ENCODE measurements around the gene KNG1.
"Not testable (repeated sequence)": the region's sequence is repeated elsewhere in the genome, so short reads cannot be mapped to it uniquely, and the experiment has no call there.

The KNG1 gene

DNA sequence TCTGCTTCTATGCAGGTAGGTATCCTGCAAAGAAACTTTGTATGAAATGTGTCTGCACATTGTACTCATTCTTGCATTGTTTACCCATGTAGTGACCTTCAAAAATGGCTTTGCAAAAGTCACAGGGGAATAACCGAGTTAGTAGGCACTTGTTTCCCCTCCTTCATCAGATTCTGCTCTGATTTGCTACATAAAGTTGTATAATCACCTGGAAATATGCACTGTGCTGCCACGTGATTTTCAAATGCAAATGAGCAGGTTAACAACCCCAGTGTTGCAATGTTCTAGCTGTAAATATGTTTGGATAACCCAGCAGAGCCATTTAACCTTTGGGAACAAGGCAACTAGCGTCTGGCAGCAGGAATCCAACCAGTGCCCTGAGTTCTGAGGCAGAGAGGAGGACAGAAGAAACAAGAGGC is at the start of gene KNG1:
Gene KNG1 (plus strand): TSS at position 321 of the 419 bp plus-strand sequence. CDS start 184 bp downstream, outside the sequence.
- no peak for DNase-seq (ENCODE audit: low read depth in 2 of 3, low spot score in 2 of 3)

DNA sequence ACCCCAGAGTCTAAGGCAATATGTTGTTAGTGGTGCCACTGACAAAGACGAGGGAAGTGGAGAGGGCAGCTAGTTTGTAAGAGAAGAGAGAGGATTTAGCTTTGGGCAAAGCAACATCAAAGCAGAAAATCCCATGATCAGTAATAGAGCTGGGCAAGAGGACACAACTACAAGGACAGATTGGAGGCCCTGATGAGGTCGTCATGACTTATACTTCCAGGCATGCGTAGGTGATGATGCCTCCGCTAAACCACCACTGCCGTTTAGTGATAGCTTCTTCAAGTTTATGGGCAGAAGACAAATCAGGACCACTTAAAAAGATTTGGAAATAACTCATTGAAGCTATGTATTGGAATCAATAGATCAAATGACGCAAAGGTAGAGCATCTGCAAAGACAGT is 48.7 kb upstream of the KNG1 start:
- DNase-seq (ENCODE audit: low read depth in 2 of 3, low spot score in 2 of 3), result no peak

- DNase-seq (ENCODE audit: low read depth in 2 of 3, low spot score in 2 of 3), result no peak
These were observed 47.6 kb upstream of the KNG1 start for GRCh38 chr3:186669378-186670084.

GRCh38 chr3:186670155-186670554 is 47.0 kb upstream of the KNG1 start:
- no peak for DNase-seq (ENCODE audit: low read depth in 2 of 3, low spot score in 2 of 3)

DNA sequence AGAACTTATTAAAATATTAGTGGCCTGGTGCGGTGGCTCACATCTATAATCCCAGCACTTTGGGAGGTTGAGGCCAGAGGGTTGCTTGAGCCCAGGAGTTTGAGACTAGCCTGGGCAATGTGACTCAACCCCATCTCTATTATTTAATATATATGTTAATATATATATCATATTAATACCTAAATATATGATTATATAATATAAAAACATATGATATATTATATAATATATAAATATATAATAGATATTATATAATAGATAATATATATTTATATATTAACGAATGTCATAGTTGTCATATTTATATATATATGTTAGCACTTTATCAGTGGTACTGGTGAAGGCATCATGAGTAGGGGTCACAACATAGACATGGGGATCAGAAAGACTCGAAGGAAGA is 46.1 kb upstream of the KNG1 start:
- no peak for DNase-seq (ENCODE audit: low read depth in 2 of 3, low spot score in 2 of 3)

DNA sequence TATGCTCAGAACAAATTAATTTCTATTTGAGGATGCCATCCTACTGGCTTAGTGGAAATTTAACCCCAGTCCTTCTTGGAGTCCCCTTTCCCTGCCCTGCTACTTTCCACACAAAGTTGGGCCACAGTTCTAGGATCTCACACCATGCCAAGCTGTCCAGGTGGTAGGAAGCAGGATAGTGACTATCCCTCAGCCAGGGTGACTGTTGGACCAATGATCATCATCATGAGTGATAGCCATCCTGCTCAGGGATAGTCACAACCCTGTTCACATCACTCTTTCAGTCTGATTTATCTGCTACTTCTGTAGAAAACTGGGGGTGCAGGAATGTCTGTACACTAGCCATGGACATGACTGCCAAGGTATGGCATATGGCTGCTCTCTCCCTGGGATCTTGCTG is 38.6 kb upstream of the KNG1 start:
- no peak for DNase-seq (ENCODE audit: low read depth in 2 of 3, low spot score in 2 of 3)

GRCh38 chr3:186679151-186679550 is 38.0 kb upstream of the KNG1 start:
- no peak for DNase-seq (ENCODE audit: low read depth in 2 of 3, low spot score in 2 of 3)

- DNase-seq (ENCODE audit: low read depth in 2 of 3, low spot score in 2 of 3), result no peak
These were observed 36.3 kb upstream of the KNG1 start for GRCh38 chr3:186680869-186681268.

- no peak for DNase-seq (ENCODE audit: low read depth in 2 of 3, low spot score in 2 of 3)
These were observed 34.3 kb upstream of the KNG1 start for GRCh38 chr3:186682812-186683211.

- DNase-seq (ENCODE audit: low read depth in 2 of 3, low spot score in 2 of 3), result no peak
These were observed 33.2 kb upstream of the KNG1 start for GRCh38 chr3:186683979-186684378.

GRCh38 chr3:186686475-186686874 is 30.7 kb upstream of the KNG1 start:
- not testable (repeated sequence) for DNase-seq (ENCODE audit: low read depth in 2 of 3, low spot score in 2 of 3)

- DNase-seq (ENCODE audit: low read depth in 2 of 3, low spot score in 2 of 3), result no peak
These were observed 30.0 kb upstream of the KNG1 start for GRCh38 chr3:186687120-186687651.

DNA sequence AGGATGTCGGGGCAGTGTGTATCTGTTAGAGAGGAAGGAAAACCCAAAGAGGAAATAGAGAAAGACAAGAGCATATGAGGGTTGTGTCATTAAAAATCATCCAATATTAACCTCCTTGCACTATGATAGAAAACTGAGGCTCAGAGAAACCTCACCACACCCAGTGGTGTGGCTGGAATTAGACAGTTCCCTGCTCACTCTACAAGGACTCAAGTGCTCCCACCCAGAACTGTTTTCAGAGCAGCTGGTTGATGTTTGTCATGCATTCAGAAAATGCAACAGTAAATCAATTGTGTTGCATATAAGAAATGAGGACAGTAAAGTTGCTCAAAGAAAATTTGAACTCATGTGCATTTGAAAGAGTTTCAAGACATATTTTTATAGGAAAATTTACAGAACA is 26.9 kb upstream of the KNG1 start:
- DNase-seq (ENCODE audit: low read depth in 2 of 3, low spot score in 2 of 3), result not testable (repeated sequence)

DNA sequence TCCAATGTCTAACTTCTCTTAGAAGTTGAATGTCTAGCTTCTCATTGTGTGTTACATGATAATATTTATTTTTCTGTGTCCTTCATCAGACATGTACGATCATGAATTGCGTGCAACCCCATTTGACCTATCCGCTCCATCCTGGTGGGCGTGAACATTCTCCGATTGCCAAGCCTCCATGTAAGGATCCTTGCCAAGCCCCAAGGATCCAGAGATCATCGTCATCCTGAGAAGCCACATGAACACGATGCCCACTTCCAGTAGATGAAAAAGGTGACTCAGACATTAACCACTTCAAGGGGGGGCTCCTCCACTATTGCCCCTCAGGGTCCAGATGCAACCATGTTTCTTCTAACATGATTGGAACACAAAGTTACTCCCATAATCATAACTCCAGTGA is 25.5 kb upstream of the KNG1 start:
- no peak for DNase-seq (ENCODE audit: low read depth in 2 of 3, low spot score in 2 of 3)

- no peak for DNase-seq (ENCODE audit: low read depth in 2 of 3, low spot score in 2 of 3)
These were observed 23.3 kb upstream of the KNG1 start for GRCh38 chr3:186693843-186694242.

DNA sequence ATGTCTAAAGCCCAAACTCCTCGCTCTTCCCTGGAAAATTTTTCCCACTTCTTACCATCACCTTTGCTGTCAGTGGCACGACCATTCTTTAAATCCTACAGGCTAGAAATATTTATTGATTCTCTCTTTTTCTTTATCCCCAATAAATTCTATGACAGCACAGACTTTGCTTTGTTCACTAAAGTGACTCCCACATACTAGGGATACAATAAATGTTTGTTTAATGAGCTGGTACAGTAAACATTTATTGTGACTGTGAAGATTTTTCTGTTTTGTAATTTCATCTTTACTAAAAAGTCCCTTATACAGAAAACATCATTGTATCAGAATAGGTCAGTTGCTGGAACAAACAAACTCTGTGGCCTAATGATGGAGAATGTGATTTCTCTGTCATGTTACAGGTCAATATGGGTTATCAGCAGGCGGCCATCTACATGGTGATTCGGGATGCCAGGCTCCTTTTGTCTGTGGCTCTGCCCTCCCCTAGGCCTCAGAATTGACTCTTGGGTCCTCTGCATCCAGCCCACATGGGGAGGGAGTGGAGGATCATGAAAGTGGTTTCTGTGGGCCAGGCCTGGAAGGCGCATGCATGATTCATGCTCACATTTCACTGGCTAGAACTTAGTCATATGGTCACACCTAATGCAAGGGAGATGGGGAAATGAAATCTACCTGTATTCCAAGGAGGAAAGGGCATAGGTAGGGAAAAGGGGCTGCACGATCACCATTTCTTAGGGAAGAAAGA is 22.7 kb upstream of the KNG1 start:
- DNase-seq (ENCODE audit: low read depth in 2 of 3, low spot score in 2 of 3), result no peak

GRCh38 chr3:186696522-186696921 is 20.6 kb upstream of the KNG1 start:
- DNase-seq (ENCODE audit: low read depth in 2 of 3, low spot score in 2 of 3), result no peak

- DNase-seq (ENCODE audit: low read depth in 2 of 3, low spot score in 2 of 3), result no peak
These were observed 19.6 kb upstream of the KNG1 start for GRCh38 chr3:186697510-186697909.

- DNase-seq (ENCODE audit: low read depth in 2 of 3, low spot score in 2 of 3), result no peak
These were observed 16.9 kb upstream of the KNG1 start for GRCh38 chr3:186700267-186700666.

- DNase-seq (ENCODE audit: low read depth in 2 of 3, low spot score in 2 of 3), result not testable (repeated sequence)
These were observed 14.7 kb upstream of the KNG1 start for GRCh38 chr3:186702451-186702850.

DNA sequence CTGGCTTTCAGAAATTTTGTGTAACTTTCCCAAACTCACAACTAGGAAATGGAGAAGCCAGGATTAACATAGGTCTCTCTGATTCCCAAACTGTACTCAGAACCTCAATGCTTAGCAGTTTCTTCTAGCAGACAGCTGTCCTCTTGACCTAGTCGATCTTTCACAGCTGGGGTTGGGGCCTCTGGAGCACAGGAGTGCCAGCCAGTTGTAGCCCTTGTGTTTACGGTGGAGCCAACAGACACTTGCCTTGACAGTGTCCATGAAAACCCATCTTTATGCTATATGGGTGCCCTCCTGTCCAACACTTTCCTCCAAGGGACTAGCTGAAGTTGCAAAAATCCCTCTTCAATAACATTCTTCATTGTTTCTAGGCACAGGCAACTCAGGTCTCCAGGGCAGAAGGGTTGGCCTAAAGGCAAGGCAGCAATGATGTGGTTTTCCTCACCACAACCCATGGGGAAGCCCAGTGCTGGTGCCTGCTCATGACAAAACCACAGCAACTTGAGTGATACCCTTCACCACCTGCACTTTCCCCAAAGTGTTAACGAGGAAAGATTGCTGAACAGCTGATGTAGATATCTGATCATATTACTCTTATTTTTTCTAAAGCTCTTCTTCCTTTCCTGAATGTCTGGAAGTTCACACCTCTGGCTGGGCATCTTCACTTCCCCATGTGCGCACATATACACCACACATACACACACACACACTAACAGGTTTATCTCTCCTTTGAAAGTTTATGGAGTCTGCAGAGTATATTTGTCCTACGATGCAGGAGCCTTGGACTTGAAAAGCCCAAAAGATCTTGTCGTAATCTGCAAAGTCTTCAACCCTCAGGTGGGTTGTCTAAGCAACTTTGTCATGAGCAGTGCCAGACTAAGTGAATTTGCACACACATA is 11.0 kb upstream of the KNG1 start:
- DNase-seq (ENCODE audit: low read depth in 2 of 3, low spot score in 2 of 3), result peak in 2 of 3 experiments; percentile 11 to 31
